ENCODE results near the gene CA14.

DNA sequence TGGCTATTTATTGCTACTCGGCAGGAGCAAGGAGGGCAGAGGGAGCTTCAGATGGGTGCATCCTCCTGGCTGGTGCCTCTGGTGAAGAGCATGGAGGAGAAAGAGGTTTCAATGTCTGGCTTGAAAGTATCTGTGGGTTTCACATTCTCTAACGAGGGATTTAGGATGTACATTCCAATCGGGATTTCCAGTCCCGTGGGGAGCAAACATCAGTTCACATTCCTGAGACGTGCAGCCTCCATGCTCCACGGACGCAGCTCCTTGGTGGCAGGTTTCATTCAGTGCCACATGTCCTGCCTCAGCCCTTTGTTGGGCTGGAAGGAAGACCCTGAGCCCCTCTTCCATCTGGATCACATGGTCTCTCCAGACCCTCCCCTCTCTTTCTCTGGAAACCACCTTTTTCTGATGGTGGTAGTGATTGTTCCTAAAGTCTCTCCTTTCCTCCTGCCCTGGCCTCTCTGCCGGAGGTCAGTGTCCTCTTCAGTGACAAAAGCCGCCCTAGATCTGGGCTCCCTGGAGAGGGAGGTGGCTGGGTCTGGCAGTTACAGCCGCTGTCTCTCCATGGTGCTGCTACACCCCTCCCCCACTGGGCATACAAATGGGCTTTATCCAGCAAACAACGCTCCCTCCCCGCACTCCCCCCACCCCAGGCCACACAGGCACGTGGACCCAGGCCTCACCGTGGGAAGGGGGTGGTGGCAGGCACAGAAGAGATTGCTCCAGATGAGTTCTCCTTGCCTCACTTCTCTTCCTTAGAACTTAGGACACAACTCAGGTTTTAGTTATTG, 826 bp upstream of the CA14 start:
- TF ChIP-seq, protein P1, sequence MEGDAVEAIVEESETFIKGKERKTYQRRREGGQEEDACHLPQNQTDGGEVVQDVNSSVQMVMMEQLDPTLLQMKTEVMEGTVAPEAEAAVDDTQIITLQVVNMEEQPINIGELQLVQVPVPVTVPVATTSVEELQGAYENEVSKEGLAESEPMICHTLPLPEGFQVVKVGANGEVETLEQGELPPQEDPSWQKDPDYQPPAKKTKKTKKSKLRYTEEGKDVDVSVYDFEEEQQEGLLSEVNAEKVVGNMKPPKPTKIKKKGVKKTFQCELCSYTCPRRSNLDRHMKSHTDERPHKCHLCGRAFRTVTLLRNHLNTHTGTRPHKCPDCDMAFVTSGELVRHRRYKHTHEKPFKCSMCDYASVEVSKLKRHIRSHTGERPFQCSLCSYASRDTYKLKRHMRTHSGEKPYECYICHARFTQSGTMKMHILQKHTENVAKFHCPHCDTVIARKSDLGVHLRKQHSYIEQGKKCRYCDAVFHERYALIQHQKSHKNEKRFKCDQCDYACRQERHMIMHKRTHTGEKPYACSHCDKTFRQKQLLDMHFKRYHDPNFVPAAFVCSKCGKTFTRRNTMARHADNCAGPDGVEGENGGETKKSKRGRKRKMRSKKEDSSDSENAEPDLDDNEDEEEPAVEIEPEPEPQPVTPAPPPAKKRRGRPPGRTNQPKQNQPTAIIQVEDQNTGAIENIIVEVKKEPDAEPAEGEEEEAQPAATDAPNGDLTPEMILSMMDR (IDR thresholded peaks at IDR 0.05) = no peak
- TF ChIP-seq, protein P2, sequence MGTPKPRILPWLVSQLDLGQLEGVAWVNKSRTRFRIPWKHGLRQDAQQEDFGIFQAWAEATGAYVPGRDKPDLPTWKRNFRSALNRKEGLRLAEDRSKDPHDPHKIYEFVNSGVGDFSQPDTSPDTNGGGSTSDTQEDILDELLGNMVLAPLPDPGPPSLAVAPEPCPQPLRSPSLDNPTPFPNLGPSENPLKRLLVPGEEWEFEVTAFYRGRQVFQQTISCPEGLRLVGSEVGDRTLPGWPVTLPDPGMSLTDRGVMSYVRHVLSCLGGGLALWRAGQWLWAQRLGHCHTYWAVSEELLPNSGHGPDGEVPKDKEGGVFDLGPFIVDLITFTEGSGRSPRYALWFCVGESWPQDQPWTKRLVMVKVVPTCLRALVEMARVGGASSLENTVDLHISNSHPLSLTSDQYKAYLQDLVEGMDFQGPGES (IDR thresholded peaks at IDR 0.05; ENCODE audit: low read depth, low read length) = no peak
- no peak for TF ChIP-seq EP300 (IDR thresholded peaks at IDR 0.05; ENCODE audit: borderline replicate concordance in 1 of 2, low read depth in 1 of 2, low read length in 1 of 2)
- TF ChIP-seq RFX5 (IDR thresholded peaks at IDR 0.05; ENCODE audit: low read length) = no peak
- no peak for TF ChIP-seq RXRA (IDR thresholded peaks at IDR 0.05; ENCODE audit: borderline replicate concordance, low read depth)
- no peak for TF ChIP-seq RCOR1 (IDR thresholded peaks at IDR 0.05; ENCODE audit: low read length)
- no peak for TF ChIP-seq EZH2phosphoT487 (IDR thresholded peaks at IDR 0.05; ENCODE audit: borderline replicate concordance, low read depth)
- TF ChIP-seq TAF1 (IDR thresholded peaks at IDR 0.05; ENCODE audit: borderline replicate concordance, low read depth, low read length) = no peak
